Measurements from ENCODE around the gene NEDD4L.

The NEDD4L gene

GRCh38 chr18:58313491-58314032 lies 269.5 kb downstream of the NEDD4L start:
- Histone ChIP-seq H3K9me2 (replicated peaks; ENCODE audit: insufficient read depth, low read length) (no peaks in the 10 kb centered on the region), H3K4me2 (ENCODE audit: low read depth, low read length, poor library complexity, severe bottlenecking) (no peak overlapping the region), H3K79me2 (ENCODE audit: insufficient read depth, low read length) (no peaks in the 10 kb centered on the region), H2AFZ (ENCODE audit: low read depth, low read length, severe bottlenecking) (no peak overlapping the region), H3K36me3 (ENCODE audit: low read length) (no peaks in the 10 kb centered on the region), H3K27me3 (ENCODE audit: low read length) (no peaks in the 10 kb centered on the region), H3K4me3 (ENCODE audit: insufficient read depth, low read length, poor library complexity, severe bottlenecking) (no peak overlapping the region), H3K9me3 (ENCODE audit: insufficient read depth, low read length) (no peaks in the 10 kb centered on the region), H3F3A (ENCODE audit: insufficient read depth) (no peaks in the 10 kb centered on the region), H3K9ac (ENCODE audit: low read length) (no peak overlapping the region), H4K20me1 (ENCODE audit: low read depth, low read length) (no peaks in the 10 kb centered on the region), H3K27ac (ENCODE audit: low read depth, low read length) (no peak overlapping the region)
- TF ChIP-seq EZH2phosphoT487 (conservative IDR thresholded peaks at IDR 0.05; ENCODE audit: low read length) = no peak
- TF ChIP-seq, protein P1, sequence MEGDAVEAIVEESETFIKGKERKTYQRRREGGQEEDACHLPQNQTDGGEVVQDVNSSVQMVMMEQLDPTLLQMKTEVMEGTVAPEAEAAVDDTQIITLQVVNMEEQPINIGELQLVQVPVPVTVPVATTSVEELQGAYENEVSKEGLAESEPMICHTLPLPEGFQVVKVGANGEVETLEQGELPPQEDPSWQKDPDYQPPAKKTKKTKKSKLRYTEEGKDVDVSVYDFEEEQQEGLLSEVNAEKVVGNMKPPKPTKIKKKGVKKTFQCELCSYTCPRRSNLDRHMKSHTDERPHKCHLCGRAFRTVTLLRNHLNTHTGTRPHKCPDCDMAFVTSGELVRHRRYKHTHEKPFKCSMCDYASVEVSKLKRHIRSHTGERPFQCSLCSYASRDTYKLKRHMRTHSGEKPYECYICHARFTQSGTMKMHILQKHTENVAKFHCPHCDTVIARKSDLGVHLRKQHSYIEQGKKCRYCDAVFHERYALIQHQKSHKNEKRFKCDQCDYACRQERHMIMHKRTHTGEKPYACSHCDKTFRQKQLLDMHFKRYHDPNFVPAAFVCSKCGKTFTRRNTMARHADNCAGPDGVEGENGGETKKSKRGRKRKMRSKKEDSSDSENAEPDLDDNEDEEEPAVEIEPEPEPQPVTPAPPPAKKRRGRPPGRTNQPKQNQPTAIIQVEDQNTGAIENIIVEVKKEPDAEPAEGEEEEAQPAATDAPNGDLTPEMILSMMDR (IDR thresholded peaks at IDR 0.05; ENCODE audit: insufficient read depth, low read length, poor library complexity, severe bottlenecking) = no peak

DNA sequence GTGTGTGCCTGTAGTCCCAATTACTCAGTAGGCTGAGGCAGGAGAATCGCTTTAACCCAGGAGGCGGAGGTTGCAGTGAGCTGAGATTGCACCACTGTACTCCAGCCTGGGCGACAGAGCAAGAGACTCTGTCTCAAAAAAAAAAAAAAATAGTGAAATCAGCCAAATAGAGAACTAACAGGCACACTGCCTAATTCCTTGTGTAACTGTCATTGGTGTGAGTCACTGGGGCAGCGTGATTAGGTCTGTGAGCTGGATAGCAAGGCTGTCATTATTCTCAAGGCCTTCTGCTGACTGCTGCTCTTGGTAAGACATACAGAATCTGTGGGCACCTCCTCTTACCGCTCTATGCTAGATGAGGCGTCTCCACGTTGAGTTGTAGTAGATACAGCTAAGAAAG lies 270.3 kb downstream of the NEDD4L start:
- Histone ChIP-seq H3K27me3 (ENCODE audit: low read length) (no peaks in the 10 kb centered on the region), H3K9me2 (replicated peaks; ENCODE audit: insufficient read depth, low read length) (no peaks in the 10 kb centered on the region), H3K9ac (ENCODE audit: low read length) (no peak overlapping the region), H3K9me3 (ENCODE audit: insufficient read depth, low read length) (no peaks in the 10 kb centered on the region), H4K20me1 (ENCODE audit: low read depth, low read length) (no peaks in the 10 kb centered on the region), H3K36me3 (ENCODE audit: low read length) (no peaks in the 10 kb centered on the region), H3K27ac (ENCODE audit: low read depth, low read length) (no peak overlapping the region), H2AFZ (ENCODE audit: low read depth, low read length, severe bottlenecking) (no peak overlapping the region), H3K79me2 (ENCODE audit: insufficient read depth, low read length) (no peaks in the 10 kb centered on the region), H3F3A (ENCODE audit: insufficient read depth) (no peaks in the 10 kb centered on the region), H3K4me2 (ENCODE audit: low read depth, low read length, poor library complexity, severe bottlenecking) (no peak overlapping the region), H3K4me3 (ENCODE audit: insufficient read depth, low read length, poor library complexity, severe bottlenecking) (no peak overlapping the region)
- no peak for TF ChIP-seq EZH2phosphoT487 (conservative IDR thresholded peaks at IDR 0.05; ENCODE audit: low read length)
- TF ChIP-seq, protein P1 (IDR thresholded peaks at IDR 0.05; ENCODE audit: insufficient read depth, low read length, poor library complexity, severe bottlenecking) = no peak

DNA sequence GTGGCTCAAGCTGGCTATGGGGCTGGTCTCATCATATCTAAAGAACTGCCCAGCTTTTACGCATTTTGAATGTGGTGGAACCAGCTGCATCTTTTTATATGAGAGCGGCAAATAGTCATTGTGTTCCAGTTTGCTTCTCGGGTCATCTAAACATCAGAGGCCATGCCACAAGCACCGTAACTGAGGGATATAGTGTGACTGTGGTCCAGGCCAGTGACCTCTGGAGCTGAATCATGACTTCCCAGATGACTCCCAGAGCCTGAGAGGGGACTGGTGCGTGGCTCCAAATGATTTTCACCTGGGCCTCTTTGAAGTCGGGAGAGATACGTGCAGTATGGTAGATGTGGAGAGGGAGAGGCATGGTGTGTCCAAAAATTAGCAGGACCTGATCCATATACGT lies 271.0 kb downstream of the NEDD4L start:
- H3K4me2 ChIP-seq (ENCODE audit: low read depth, low read length, poor library complexity, severe bottlenecking) = no peak overlapping the region
- H3K27ac ChIP-seq (ENCODE audit: low read depth, low read length) = no peak overlapping the region

More for the DNA sequence above, 271.0 kb downstream of the NEDD4L start:
- Histone ChIP-seq H3K36me3 (ENCODE audit: low read length) (no peaks in the 10 kb centered on the region), H2AFZ (ENCODE audit: low read depth, low read length, severe bottlenecking) (no peak overlapping the region), H3K4me3 (ENCODE audit: insufficient read depth, low read length, poor library complexity, severe bottlenecking) (no peak overlapping the region), H3F3A (ENCODE audit: insufficient read depth) (no peaks in the 10 kb centered on the region), H3K9me3 (ENCODE audit: insufficient read depth, low read length) (no peaks in the 10 kb centered on the region), H3K9ac (ENCODE audit: low read length) (no peak overlapping the region), H3K9me2 (replicated peaks; ENCODE audit: insufficient read depth, low read length) (no peaks in the 10 kb centered on the region), H3K79me2 (ENCODE audit: insufficient read depth, low read length) (no peaks in the 10 kb centered on the region), H4K20me1 (ENCODE audit: low read depth, low read length) (no peaks in the 10 kb centered on the region), H3K27me3 (ENCODE audit: low read length) (no peaks in the 10 kb centered on the region)
- TF ChIP-seq EZH2phosphoT487 (conservative IDR thresholded peaks at IDR 0.05; ENCODE audit: low read length) = no peak
- TF ChIP-seq, protein P1 (IDR thresholded peaks at IDR 0.05; ENCODE audit: insufficient read depth, low read length, poor library complexity, severe bottlenecking) = no peak
